Adrenal gland (tissue), 12 donors: Measurements from ENCODE around the gene FCHO2. TPM values are rescaled to one million over a fixed set of nuclear protein-coding genes. Genes with fewer than 3 reads are reported as not detected.
"Not testable (repeated sequence)": the region's sequence is repeated elsewhere in the genome, so short reads cannot be mapped to it uniquely, and the experiment has no call there.

ENCODE experiments used
- DNase-seq, 7 donors: peaks; one replicate each; pipeline ENCODE4 v3.0.0-alpha.2; 2019 to 2020
- H3K27ac ChIP-seq, 5 donors: fragments of 200-600 bp; sonication (generic) in 4 of 5; 1 replicate in 3 of 5; 2 replicates in 2 of 5; pipeline versions ENCODE4 v1.5.1 to v1.8.0; 2016 to 2020; ENCODE audit warnings: mild to moderate bottlenecking in 1 of 5
- H3K27me3 ChIP-seq: fragments of 200-600 bp; 2 replicates; pipeline ENCODE4 v1.8.0; 2021
- H3K36me3 ChIP-seq, 2 donors: fragments of 200-600 bp; replicated peaks in 1 of 2; 1 replicate in 1 of 2; 2 replicates in 1 of 2; pipeline versions ENCODE4 v1.5.1 to v1.8.0; 2018 to 2022
- H3K4me1 ChIP-seq, 2 donors: fragments of 200-600 bp; replicated peaks in 1 of 2; 1 replicate in 1 of 2; 2 replicates in 1 of 2; pipeline versions ENCODE4 v1.5.1 to v1.8.0; 2018 to 2021
- H3K4me3 ChIP-seq, 4 donors: fragments of 200-600 bp; sonication (generic) in 3 of 4; one replicate each; pipeline ENCODE4 v1.5.1; 2016 to 2018
- H3K9me3 ChIP-seq, 3 donors: fragments of 200-600 bp; sonication (generic) in 1 of 3; replicated peaks in 1 of 3; 1 replicate in 2 of 3; 2 replicates in 1 of 3; pipeline versions ENCODE4 v1.5.1 to v1.8.0; 2016 to 2021
- POLR2A ChIP-seq, 2 donors: fragments of 450-650 bp; IDR thresholded peaks; one replicate each; pipeline ENCODE4 v1.6.1; 2017; ENCODE audit warnings: antibody characterized with exemption in 2 of 2, mild to moderate bottlenecking in 2 of 2, moderate library complexity in 1 of 2
- WGBS, 4 donors: extraction: QIAGEN DNeasy Blood & Tissue Kit in 2 of 4; methylation state at CpG; one replicate each; pipeline versions ENCODE4 v1.1.5 to v1.1.7; 2013 to 2017; 5-methylcytosine and 5-hydroxymethylcytosine counted together
- intact Hi-C, 2 donors: fragments of 100-400 bp; cut with DNase I; formaldehyde crosslinking; loops; one replicate each; pipeline versions ENCODE4 v1.14.1 to v1.15.0; 2022 to 2023
- polyA plus RNA-seq, 3 donors: library from polyadenylated mRNA; stranded (reverse); fragments of 200-250 nt in 2 of 3; fragments of 350-450 nt in 1 of 3; fragmentation: Illumina TruSeq in 1 of 3; extraction: RNeasy Lipid Tissue Mini Kit (QIAGEN cat#74804) in 1 of 3; gene quantifications; one replicate each; pipeline ENCODE4 v1.2.3, GENCODE V29; 2013 to 2014
- total RNA-seq, 9 donors: library from RNA; depleted of rRNA in 4 of 9; stranded (reverse); fragments of >200 nt in 4 of 9; fragments of 120-200 nt in 1 of 9; fragmentation: NEBNext Ultra II Directional in 1 of 9; extraction: Animal tissue kit (Norgen Biotek cat#: 25700) in 1 of 9; gene quantifications; one replicate each; pipeline versions ENCODE4 v1.1.0 to v1.2.4, GENCODE V29; 2013 to 2023
- TF ChIP-seq, protein P1 (sequence below), 6 experiments: fragments of 450-650 bp in 4 of 6; fragments of 200-600 bp in 2 of 6; sonication (generic) in 1 of 6; IDR thresholded peaks; 1 replicate in 5 of 6; 2 replicates in 1 of 6; pipeline versions ENCODE4 v1.5.1 to v1.8.0; 2016 to 2021; ENCODE audit warnings: antibody characterized with exemption in 6 of 6, mild to moderate bottlenecking in 2 of 6, moderate library complexity in 1 of 6
- donor health status: healthy with polysubstance abuse.
- donor health status: Bipolar disorder and iron deficiency.
- donor health status: DM: yes; HTN: yes; CAD: no.
- donor health status: DM: no; HTN: no; CAD: no.
- donor health status: DM: no; HTN: no; CAD: no.
- donor health status: DM: yes; HTN: yes; CAD: no.

The FCHO2 gene
- total and polyA plus RNA-seq, 12 donors, result 5.1 to 32.7 (median 20.0) TPM

- H3K36me3 ChIP-seq, result no peaks in the 10 kb centered on the region
- H3K4me1 ChIP-seq, result no peaks in the 10 kb centered on the region
- no peak overlapping the region for H3K27ac ChIP-seq
- no peaks in the 10 kb centered on the region for H3K9me3 ChIP-seq
- no peak for TF ChIP-seq POLR2A (IDR thresholded peaks at IDR 0.05)
- TF ChIP-seq, protein P1, sequence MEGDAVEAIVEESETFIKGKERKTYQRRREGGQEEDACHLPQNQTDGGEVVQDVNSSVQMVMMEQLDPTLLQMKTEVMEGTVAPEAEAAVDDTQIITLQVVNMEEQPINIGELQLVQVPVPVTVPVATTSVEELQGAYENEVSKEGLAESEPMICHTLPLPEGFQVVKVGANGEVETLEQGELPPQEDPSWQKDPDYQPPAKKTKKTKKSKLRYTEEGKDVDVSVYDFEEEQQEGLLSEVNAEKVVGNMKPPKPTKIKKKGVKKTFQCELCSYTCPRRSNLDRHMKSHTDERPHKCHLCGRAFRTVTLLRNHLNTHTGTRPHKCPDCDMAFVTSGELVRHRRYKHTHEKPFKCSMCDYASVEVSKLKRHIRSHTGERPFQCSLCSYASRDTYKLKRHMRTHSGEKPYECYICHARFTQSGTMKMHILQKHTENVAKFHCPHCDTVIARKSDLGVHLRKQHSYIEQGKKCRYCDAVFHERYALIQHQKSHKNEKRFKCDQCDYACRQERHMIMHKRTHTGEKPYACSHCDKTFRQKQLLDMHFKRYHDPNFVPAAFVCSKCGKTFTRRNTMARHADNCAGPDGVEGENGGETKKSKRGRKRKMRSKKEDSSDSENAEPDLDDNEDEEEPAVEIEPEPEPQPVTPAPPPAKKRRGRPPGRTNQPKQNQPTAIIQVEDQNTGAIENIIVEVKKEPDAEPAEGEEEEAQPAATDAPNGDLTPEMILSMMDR (IDR thresholded peaks at IDR 0.05), result no peak
- DNase-seq, result no peak
- no peaks in the 10 kb centered on the region for H3K27me3 ChIP-seq
- WGBS, 4 donors, result 91 to 94% (median 93%) methylated on average over 3 of the region's 3 CpGs
- intact Hi-C loops, result no loop called here
- no peak overlapping the region for H3K4me3 ChIP-seq
Observed at GRCh38 chr5:73005886-73006285, 50.0 kb downstream of the FCHO2 start.

DNA sequence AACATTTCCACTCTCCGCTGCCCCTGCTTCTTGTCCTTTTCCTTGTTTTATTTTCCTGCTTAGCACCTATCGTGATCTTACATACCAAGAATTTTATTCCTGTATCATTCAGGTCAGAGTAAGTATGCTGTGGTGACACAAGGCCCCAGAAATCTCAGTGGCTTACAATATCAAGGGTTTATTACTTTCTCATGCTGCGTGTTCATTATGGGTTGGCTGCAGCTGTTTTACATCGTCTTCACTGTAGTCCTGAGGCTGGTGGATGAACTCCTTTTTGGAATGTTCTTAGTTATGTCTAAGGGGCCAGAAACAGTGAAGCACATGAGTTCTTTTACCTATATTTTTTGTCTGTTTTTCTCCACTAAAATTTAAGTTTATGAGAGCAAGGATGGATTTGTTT is 51.2 kb downstream of the FCHO2 start:
- no peak for TF ChIP-seq POLR2A (IDR thresholded peaks at IDR 0.05)
- TF ChIP-seq, protein P1 (IDR thresholded peaks at IDR 0.05), result no peak
- no peaks in the 10 kb centered on the region for H3K9me3 ChIP-seq
- no peak overlapping the region for H3K27ac ChIP-seq
- no peak overlapping the region for H3K4me3 ChIP-seq
- no peaks in the 10 kb centered on the region for H3K36me3 ChIP-seq
- no peaks in the 10 kb centered on the region for H3K27me3 ChIP-seq
- H3K4me1 ChIP-seq, result no peaks in the 10 kb centered on the region
- intact Hi-C loops, result no loop called here
- DNase-seq, result no peak
- WGBS, 4 donors, result 91 to 98% (median 94%) methylated on average over 4 of the region's 4 CpGs

DNA sequence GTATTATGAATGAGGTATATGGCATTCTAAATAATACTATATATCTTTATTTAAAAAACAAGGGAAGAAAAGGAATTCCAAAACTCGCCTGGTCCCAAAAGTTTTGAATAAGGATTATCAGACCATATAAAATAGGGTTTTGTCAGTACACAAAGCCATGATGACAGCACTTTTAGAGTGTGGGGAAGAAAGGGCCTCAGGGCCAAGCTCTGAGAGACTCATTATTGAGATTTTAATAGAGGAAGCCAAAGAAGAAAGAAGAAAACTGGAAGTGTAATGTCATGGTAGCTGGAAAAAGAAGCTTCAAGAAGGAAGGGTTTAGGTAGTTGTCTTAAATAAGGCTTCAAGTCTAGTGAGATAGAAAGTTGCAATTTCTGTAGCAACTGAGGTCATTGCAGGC is 53.0 kb downstream of the FCHO2 start:
- H3K27ac ChIP-seq, result no peak overlapping the region
- H3K4me1 ChIP-seq, result no peaks in the 10 kb centered on the region
- H3K9me3 ChIP-seq, result no peaks in the 10 kb centered on the region
- DNase-seq, result no peak
- intact Hi-C loops, result no loop called here
- no peaks in the 10 kb centered on the region for H3K36me3 ChIP-seq
- H3K4me3 ChIP-seq, result no peak overlapping the region
- WGBS, 4 donors, result 81 to 96% (median 88%) methylated on average over 1 of the region's 1 CpG
- no peaks in the 10 kb centered on the region for H3K27me3 ChIP-seq
- TF ChIP-seq, protein P1 (IDR thresholded peaks at IDR 0.05), result no peak
- TF ChIP-seq POLR2A (IDR thresholded peaks at IDR 0.05), result no peak

- H3K27ac ChIP-seq, H3K4me3 ChIP-seq, H3K27me3 ChIP-seq, intact Hi-C loops, H3K36me3 ChIP-seq, H3K9me3 ChIP-seq, H3K4me1 ChIP-seq, DNase-seq: not testable (repeated sequence)
- WGBS, 4 donors, result 97 to 99% (median 98%) methylated on average over 9 of the region's 9 CpGs
Observed at GRCh38 chr5:73011612-73012011, 55.8 kb downstream of the FCHO2 start.

DNA sequence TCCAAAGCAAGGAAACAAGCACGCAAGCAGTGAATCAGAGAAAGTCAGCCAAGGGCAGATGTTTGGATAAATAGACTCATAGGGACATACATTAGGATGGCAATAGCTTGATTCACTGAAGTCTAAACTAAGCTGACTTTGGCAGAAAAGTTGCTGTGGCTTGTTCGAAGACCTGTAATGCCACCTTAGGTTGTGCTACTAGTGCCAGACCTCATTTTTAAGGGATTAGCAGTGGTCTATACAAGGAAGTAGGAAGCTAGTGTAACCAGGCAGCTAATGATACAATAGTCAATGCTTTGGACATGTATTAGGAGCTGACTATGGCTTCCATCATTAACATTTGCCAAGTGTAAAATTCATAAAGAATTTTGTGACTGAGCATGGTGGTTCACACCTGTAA is 63.1 kb downstream of the FCHO2 start:
- DNase-seq, result no peak
- no peaks in the 10 kb centered on the region for H3K36me3 ChIP-seq
- no peak overlapping the region for H3K27ac ChIP-seq
- TF ChIP-seq POLR2A (IDR thresholded peaks at IDR 0.05), result no peak
- TF ChIP-seq, protein P1 (IDR thresholded peaks at IDR 0.05), result no peak
- WGBS, 4 donors, result 98 to 100% (median 99%) methylated on average over 2 of the region's 2 CpGs
- H3K4me1 ChIP-seq, result peaks cover 0 to 5% of the 10 kb centered on the region in 2 donors
- no peak overlapping the region for H3K4me3 ChIP-seq
- intact Hi-C loops, result no loop called here
- H3K27me3 ChIP-seq, result no peaks in the 10 kb centered on the region
- no peaks in the 10 kb centered on the region for H3K9me3 ChIP-seq
